KMS-11 (cell line): ENCODE results near the gene OR2Z1.

ENCODE experiments used
- H2AFZ ChIP-seq: fragments of 200-600 bp; sonication (generic); 2 replicates; pipeline ENCODE4 v1.6.1; 2016; ENCODE audit warnings: antibody characterized with exemption, mixed run types, low read depth
- H3K27ac ChIP-seq: fragments of 200-600 bp; sonication (generic); 2 replicates; pipeline ENCODE4 v1.6.1; 2016; ENCODE audit warnings: mild to moderate bottlenecking, mixed run types
- H3K27me3 ChIP-seq: fragments of 200-600 bp; sonication (generic); 2 replicates; pipeline ENCODE4 v1.6.1; 2017; ENCODE audit warnings: mild to moderate bottlenecking, low read depth, mixed run types, moderate library complexity; ENCODE audit not compliant: insufficient read depth
- H3K36me3 ChIP-seq: fragments of 200-600 bp; sonication (generic); 2 replicates; pipeline ENCODE4 v1.6.1; 2017; ENCODE audit warnings: mild to moderate bottlenecking, mixed run types; ENCODE audit not compliant: insufficient read depth
- H3K4me1 ChIP-seq: fragments of 200-600 bp; sonication (generic); 2 replicates; pipeline ENCODE4 v1.6.1; 2016; ENCODE audit warnings: mild to moderate bottlenecking, low read depth, mixed run types; ENCODE audit not compliant: poor library complexity, severe bottlenecking
- H3K4me2 ChIP-seq: fragments of 200-600 bp; sonication (generic); 2 replicates; pipeline ENCODE4 v1.7.0; 2016; ENCODE audit warnings: mild to moderate bottlenecking, mixed run types
- H3K4me3 ChIP-seq: fragments of 200-600 bp; sonication (generic); IDR thresholded peaks from 2 replicates; pipeline ENCODE4 v1.6.1; 2017; ENCODE audit warnings: low read depth, low read length, mixed read lengths; ENCODE audit not compliant: insufficient read depth
- H3K79me2 ChIP-seq: fragments of 200-600 bp; sonication (generic); 2 replicates; pipeline ENCODE4 v1.6.1; 2016; ENCODE audit warnings: low read depth, mixed run types; ENCODE audit not compliant: insufficient read depth
- H3K9ac ChIP-seq: fragments of 200-600 bp; sonication (generic); 2 replicates; pipeline ENCODE4 v1.6.1; 2016; ENCODE audit warnings: mild to moderate bottlenecking, mixed run types
- H4K20me1 ChIP-seq: fragments of 200-600 bp; sonication (generic); 2 replicates; pipeline ENCODE4 v1.6.1; 2016; ENCODE audit warnings: mild to moderate bottlenecking, mixed run types; ENCODE audit not compliant: insufficient read depth
- TF ChIP-seq, protein P1 (sequence below): fragments of 200-600 bp; sonication (generic); conservative IDR thresholded peaks from 2 replicates; pipeline ENCODE4 v1.6.1; 2017; ENCODE audit warnings: low read depth, mild to moderate bottlenecking, antibody characterized with exemption, low read length, moderate library complexity, mixed read lengths

The OR2Z1 gene

DNA sequence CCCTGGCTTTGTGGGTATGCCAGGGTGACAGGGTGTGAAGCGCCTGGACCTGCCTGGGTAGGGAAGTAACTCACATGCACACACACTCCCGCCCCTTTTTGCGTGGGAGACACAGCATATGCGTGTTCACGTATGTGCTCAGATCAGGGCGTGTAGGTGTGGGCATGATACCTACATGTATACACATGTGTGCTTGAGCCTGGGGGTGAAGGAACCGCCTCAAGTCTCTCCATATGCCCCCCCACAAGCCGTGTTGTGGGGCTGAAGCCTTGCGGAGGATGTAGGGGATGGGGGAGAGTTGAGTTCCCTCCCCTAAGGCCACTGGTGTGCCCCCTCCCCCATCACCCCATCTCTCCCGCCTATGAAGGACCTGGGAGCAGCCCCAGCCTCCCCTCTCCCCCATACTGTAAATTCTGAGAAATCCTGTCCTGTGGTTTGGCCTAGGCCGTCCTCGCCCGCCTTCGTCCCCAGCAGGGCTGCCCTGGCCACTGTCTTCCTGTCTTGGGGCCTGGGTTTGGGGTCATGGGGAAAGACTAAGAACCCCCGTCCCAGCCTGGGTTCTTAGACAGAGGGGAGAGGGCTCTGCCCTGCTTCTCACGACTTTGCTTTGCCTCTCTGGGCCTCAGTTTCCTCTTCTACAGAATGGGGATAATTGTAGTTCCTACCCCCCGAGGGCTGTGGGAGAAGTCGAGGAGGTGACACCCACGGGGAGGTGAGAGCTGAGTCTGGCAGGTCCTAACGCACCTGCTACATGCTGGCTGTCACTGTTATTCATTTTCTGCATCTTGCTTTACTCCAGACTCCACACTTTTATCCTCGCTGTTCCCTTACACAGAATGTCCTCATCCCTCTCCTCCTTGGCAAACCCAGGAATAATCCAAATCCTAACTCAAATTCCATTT is 37.2 kb upstream of the OR2Z1 start:
- Histone ChIP-seq H3K36me3 (no peaks in the 10 kb centered on the region), H3K27me3 (peaks cover 6% of the 10 kb centered on the region; the same call in 1 of the 2 replicates), H3K27ac (no peak overlapping the region), H3K9ac (no peak overlapping the region), H3K79me2 (no peaks in the 10 kb centered on the region), H4K20me1 (no peaks in the 10 kb centered on the region), H3K4me3 (no peak overlapping the region), H3K4me1 (no peaks in the 10 kb centered on the region), H3K4me2 (no peak overlapping the region), H2AFZ (no peak overlapping the region)
- TF ChIP-seq, protein P1, sequence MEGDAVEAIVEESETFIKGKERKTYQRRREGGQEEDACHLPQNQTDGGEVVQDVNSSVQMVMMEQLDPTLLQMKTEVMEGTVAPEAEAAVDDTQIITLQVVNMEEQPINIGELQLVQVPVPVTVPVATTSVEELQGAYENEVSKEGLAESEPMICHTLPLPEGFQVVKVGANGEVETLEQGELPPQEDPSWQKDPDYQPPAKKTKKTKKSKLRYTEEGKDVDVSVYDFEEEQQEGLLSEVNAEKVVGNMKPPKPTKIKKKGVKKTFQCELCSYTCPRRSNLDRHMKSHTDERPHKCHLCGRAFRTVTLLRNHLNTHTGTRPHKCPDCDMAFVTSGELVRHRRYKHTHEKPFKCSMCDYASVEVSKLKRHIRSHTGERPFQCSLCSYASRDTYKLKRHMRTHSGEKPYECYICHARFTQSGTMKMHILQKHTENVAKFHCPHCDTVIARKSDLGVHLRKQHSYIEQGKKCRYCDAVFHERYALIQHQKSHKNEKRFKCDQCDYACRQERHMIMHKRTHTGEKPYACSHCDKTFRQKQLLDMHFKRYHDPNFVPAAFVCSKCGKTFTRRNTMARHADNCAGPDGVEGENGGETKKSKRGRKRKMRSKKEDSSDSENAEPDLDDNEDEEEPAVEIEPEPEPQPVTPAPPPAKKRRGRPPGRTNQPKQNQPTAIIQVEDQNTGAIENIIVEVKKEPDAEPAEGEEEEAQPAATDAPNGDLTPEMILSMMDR, result no peak

DNA sequence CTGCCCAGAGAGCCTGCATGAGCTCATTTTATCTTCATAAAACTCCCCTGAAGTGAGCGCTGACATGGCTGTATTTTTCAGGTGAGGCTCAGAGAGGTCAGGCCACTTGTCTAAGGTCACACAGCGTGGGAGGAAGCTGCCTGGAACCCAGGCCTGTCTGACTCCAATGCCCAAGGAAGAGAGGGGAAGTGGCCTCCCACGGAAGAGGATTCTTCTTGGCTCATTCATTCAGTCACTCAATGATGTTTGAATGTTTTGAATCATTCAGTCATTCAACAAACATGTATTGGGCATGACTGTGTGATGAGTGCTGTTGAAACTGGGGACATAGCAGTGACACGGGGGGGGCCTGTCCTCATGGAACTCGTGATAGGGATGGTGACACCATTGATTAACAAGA is 34.9 kb upstream of the OR2Z1 start:
- Histone ChIP-seq H4K20me1 (no peaks in the 10 kb centered on the region), H3K27me3 (peaks cover 6% of the 10 kb centered on the region; the same call in 1 of the 2 replicates), H3K4me2 (no peak overlapping the region), H3K9ac (no peak overlapping the region), H2AFZ (no peak overlapping the region), H3K79me2 (no peaks in the 10 kb centered on the region), H3K36me3 (no peaks in the 10 kb centered on the region), H3K4me3 (no peak overlapping the region), H3K4me1 (no peaks in the 10 kb centered on the region), H3K27ac (no peak overlapping the region)
- TF ChIP-seq, protein P1, result no peak

DNA sequence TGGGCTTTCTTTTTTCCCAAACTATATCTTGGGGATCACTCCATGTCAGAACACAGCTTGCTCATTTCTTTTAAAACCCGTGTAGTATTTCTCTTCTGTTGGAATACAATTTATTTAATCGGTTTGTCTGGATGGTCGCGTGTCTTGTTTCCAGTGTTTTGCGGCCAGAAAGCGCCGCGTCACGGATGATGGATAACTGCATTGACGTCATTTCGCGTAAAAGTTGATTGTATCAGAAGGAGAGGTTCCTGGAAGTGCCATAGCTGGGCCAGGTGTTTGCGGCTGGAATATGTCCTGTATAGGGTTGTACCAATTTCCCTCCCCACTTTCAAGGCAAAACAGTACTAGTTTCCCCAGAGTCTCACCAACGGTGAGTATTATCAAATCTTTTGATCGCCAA is 32.5 kb upstream of the OR2Z1 start:
- H3K36me3 ChIP-seq, result no peaks in the 10 kb centered on the region
- no peak overlapping the region for H3K4me3 ChIP-seq
- H4K20me1 ChIP-seq, result no peaks in the 10 kb centered on the region
- TF ChIP-seq, protein P1, result no peak
- H2AFZ ChIP-seq, result no peak overlapping the region
- H3K27me3 ChIP-seq, result peaks cover 6% of the 10 kb centered on the region; the same call in 1 of the 2 replicates
- no peak overlapping the region for H3K9ac ChIP-seq
- no peaks in the 10 kb centered on the region for H3K4me1 ChIP-seq
- H3K27ac ChIP-seq, result no peak overlapping the region
- H3K4me2 ChIP-seq, result no peak overlapping the region
- no peaks in the 10 kb centered on the region for H3K79me2 ChIP-seq

DNA sequence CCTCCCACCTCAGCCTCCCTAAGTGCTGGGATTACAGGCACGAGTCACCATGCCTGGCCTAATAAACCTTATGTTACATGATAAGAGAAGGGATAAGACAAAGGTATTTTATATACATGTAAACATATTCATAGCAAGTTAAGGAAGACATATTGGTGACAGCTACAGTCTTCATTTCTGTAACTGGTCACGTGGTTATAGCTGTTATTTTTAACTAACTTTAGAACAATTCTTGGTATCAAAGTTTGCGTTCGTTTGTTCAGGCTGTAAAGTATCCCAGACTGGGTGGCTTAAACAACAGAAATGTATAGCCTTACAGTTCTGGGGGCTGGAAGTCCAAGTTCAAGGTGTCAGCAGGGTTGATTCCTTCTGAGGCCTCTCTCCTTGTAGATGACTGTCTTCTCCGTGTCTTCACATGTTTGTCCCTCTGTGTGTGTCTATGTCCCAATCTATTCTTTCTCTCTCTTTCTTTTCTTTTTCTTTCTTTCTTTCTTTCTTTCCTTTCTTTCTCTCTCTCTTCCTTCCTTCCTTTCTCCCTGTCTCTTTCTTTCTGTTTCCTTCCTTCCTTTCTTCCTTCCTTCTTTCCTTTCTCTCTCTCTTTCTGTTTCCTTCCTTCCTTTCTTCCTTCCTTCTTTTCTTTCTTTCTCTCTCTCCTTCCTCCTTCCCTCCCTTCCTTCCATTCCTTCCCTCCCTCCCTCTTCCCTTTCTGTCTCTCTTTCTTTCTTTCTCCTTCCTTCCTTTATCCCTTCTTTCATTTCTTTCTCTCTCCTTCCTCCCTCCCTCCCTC is 30.5 kb upstream of the OR2Z1 start:
- H3K4me1 ChIP-seq, result no peaks in the 10 kb centered on the region
- H3K79me2 ChIP-seq, result no peaks in the 10 kb centered on the region
- H3K27me3 ChIP-seq, result peaks cover 6% of the 10 kb centered on the region; the same call in 1 of the 2 replicates
- no peaks in the 10 kb centered on the region for H3K36me3 ChIP-seq
- no peak overlapping the region for H3K4me3 ChIP-seq
- H4K20me1 ChIP-seq, result no peaks in the 10 kb centered on the region
- H3K9ac ChIP-seq, result no peak overlapping the region
- no peak overlapping the region for H3K4me2 ChIP-seq
- TF ChIP-seq, protein P1, result no peak
- no peak overlapping the region for H2AFZ ChIP-seq
- no peak overlapping the region for H3K27ac ChIP-seq
